Measurements from ENCODE around the gene FXYD6. TPM values are rescaled to one million over a fixed set of nuclear protein-coding genes. Genes with fewer than 3 reads are reported as not detected.
A peak's percentile ranks its signal among the peaks of the same experiment; 100 is the strongest.

The FXYD6 gene
- total RNA-seq, 2 donors from 2014 or later = 0.62 TPM; not detected in 1

GRCh38 chr11:117907276-117908108 lies 31.0 kb upstream of the FXYD6 start:
- Mint-ChIP-seq H3K4me1 (peaks cover 11% of the 10 kb centered on the region), H3K36me3 (ENCODE audit: low read depth) (peaks cover 3% of the 10 kb centered on the region), H3K4me3 (peak overlapping the region; percentile 25), H3K27ac (no peak overlapping the region), H3K27me3 (peaks cover 16% of the 10 kb centered on the region)
- no peaks in the 10 kb centered on the region for H3K9me3 ChIP-seq (ENCODE audit: control insufficient read depth, low read length, poor library complexity, severe bottlenecking)
- peak; percentile 98 for ATAC-seq
- DNase-seq = peak; percentile 31 to 38 (median 36)

GRCh38 chr11:117906710-117907109 lies 30.3 kb upstream of the FXYD6 start:
- Mint-ChIP-seq H3K27ac (no peak overlapping the region), H3K4me3 (no peak overlapping the region), H3K27me3 (peaks cover 8% of the 10 kb centered on the region), H3K4me1 (peaks cover 11% of the 10 kb centered on the region), H3K36me3 (ENCODE audit: low read depth) (peaks cover 3% of the 10 kb centered on the region)
- DNase-seq (no peak), ATAC-seq (no peak)
- H3K9me3 ChIP-seq (ENCODE audit: control insufficient read depth, low read length, poor library complexity, severe bottlenecking) = no peaks in the 10 kb centered on the region

- Mint-ChIP-seq H3K27me3 (peaks cover 6% of the 10 kb centered on the region), H3K27ac (no peak overlapping the region), H3K4me3 (no peak overlapping the region), H3K4me1 (peaks cover 11% of the 10 kb centered on the region), H3K36me3 (ENCODE audit: low read depth) (peaks cover 3% of the 10 kb centered on the region)
- DNase-seq = no peak
- no peaks in the 10 kb centered on the region for H3K9me3 ChIP-seq (ENCODE audit: control insufficient read depth, low read length, poor library complexity, severe bottlenecking)
- ATAC-seq = no peak
Observed at GRCh38 chr11:117906126-117906525, 29.7 kb upstream of the FXYD6 start.

GRCh38 chr11:117905524-117905923 lies 29.1 kb upstream of the FXYD6 start:
- Mint-ChIP-seq H3K36me3 (ENCODE audit: low read depth) (peaks cover 3% of the 10 kb centered on the region), H3K27ac (no peak overlapping the region), H3K27me3 (peaks cover 6% of the 10 kb centered on the region), H3K4me1 (peaks cover 8% of the 10 kb centered on the region), H3K4me3 (no peak overlapping the region)
- ATAC-seq = no peak
- DNase-seq = no peak
- H3K9me3 ChIP-seq (ENCODE audit: control insufficient read depth, low read length, poor library complexity, severe bottlenecking) = no peaks in the 10 kb centered on the region

GRCh38 chr11:117903505-117904382 lies 27.3 kb upstream of the FXYD6 start:
- DNase-seq (no peak), ATAC-seq (no peak)
- H3K9me3 ChIP-seq (ENCODE audit: control insufficient read depth, low read length, poor library complexity, severe bottlenecking) = no peaks in the 10 kb centered on the region
- Mint-ChIP-seq H3K27me3 (peaks cover 6% of the 10 kb centered on the region), H3K36me3 (ENCODE audit: low read depth) (peaks cover 3% of the 10 kb centered on the region), H3K4me3 (no peak overlapping the region), H3K4me1 (peaks cover 16% of the 10 kb centered on the region), H3K27ac (no peak overlapping the region)

GRCh38 chr11:117902001-117902845 lies 25.8 kb upstream of the FXYD6 start:
- Mint-ChIP-seq H3K36me3 (ENCODE audit: low read depth) (no peaks in the 10 kb centered on the region), H3K27ac (no peak overlapping the region), H3K4me1 (peaks cover 10% of the 10 kb centered on the region), H3K4me3 (no peak overlapping the region), H3K27me3 (peaks cover 7% of the 10 kb centered on the region)
- DNase-seq (no peak), ATAC-seq (no peak)
- H3K9me3 ChIP-seq (ENCODE audit: control insufficient read depth, low read length, poor library complexity, severe bottlenecking) = no peaks in the 10 kb centered on the region

GRCh38 chr11:117901601-117902000 lies 25.1 kb upstream of the FXYD6 start:
- H3K9me3 ChIP-seq (ENCODE audit: control insufficient read depth, low read length, poor library complexity, severe bottlenecking) = no peaks in the 10 kb centered on the region
- no peak overlapping the region for H3K27ac Mint-ChIP-seq
- DNase-seq (no peak), ATAC-seq (no peak)
- no peak overlapping the region for H3K4me3 Mint-ChIP-seq
- peaks cover 2% of the 10 kb centered on the region for H3K36me3 Mint-ChIP-seq (ENCODE audit: low read depth)
- peaks cover 8% of the 10 kb centered on the region for H3K4me1 Mint-ChIP-seq
- peaks cover 13% of the 10 kb centered on the region for H3K27me3 Mint-ChIP-seq

GRCh38 chr11:117900720-117901440 lies 24.4 kb upstream of the FXYD6 start:
- H3K4me1 Mint-ChIP-seq = peaks cover 8% of the 10 kb centered on the region
- no peaks in the 10 kb centered on the region for H3K9me3 ChIP-seq (ENCODE audit: control insufficient read depth, low read length, poor library complexity, severe bottlenecking)
- peaks cover 20% of the 10 kb centered on the region for H3K27me3 Mint-ChIP-seq
- no peak for DNase-seq
- peaks cover 5% of the 10 kb centered on the region for H3K36me3 Mint-ChIP-seq (ENCODE audit: low read depth)
- no peak for ATAC-seq
- peak overlapping the region; percentile 2 for H3K27ac Mint-ChIP-seq
- H3K4me3 Mint-ChIP-seq = no peak overlapping the region

- H3K27me3 Mint-ChIP-seq = peaks cover 27% of the 10 kb centered on the region
- H3K4me3 Mint-ChIP-seq = no peak overlapping the region
- no peaks in the 10 kb centered on the region for H3K9me3 ChIP-seq (ENCODE audit: control insufficient read depth, low read length, poor library complexity, severe bottlenecking)
- peaks cover 8% of the 10 kb centered on the region for H3K4me1 Mint-ChIP-seq
- H3K36me3 Mint-ChIP-seq (ENCODE audit: low read depth) = peaks cover 5% of the 10 kb centered on the region
- H3K27ac Mint-ChIP-seq = peak overlapping the region; percentile 2
- ATAC-seq = peak; percentile 47
- no peak for DNase-seq
Observed at GRCh38 chr11:117900121-117900648, 23.7 kb upstream of the FXYD6 start.

GRCh38 chr11:117898059-117898458 lies 21.6 kb upstream of the FXYD6 start:
- no peak for ATAC-seq
- H3K36me3 Mint-ChIP-seq (ENCODE audit: low read depth) = peaks cover 5% of the 10 kb centered on the region
- no peaks in the 10 kb centered on the region for H3K9me3 ChIP-seq (ENCODE audit: control insufficient read depth, low read length, poor library complexity, severe bottlenecking)
- peaks cover 8% of the 10 kb centered on the region for H3K4me1 Mint-ChIP-seq
- no peak overlapping the region for H3K4me3 Mint-ChIP-seq
- no peak overlapping the region for H3K27ac Mint-ChIP-seq
- peaks cover 27% of the 10 kb centered on the region for H3K27me3 Mint-ChIP-seq
- DNase-seq = no peak

- Mint-ChIP-seq H3K27me3 (peaks cover 34% of the 10 kb centered on the region), H3K4me1 (no peaks in the 10 kb centered on the region), H3K4me3 (no peak overlapping the region), H3K27ac (no peak overlapping the region), H3K36me3 (ENCODE audit: low read depth) (peaks cover 5% of the 10 kb centered on the region)
- DNase-seq (no peak), ATAC-seq (no peak)
- H3K9me3 ChIP-seq (ENCODE audit: control insufficient read depth, low read length, poor library complexity, severe bottlenecking) = no peaks in the 10 kb centered on the region
Observed at GRCh38 chr11:117892651-117893050, 16.2 kb upstream of the FXYD6 start.

- Mint-ChIP-seq H3K27me3 (peaks cover 32% of the 10 kb centered on the region), H3K4me3 (no peak overlapping the region), H3K36me3 (ENCODE audit: low read depth) (peaks cover 2% of the 10 kb centered on the region), H3K4me1 (no peaks in the 10 kb centered on the region), H3K27ac (no peak overlapping the region)
- no peaks in the 10 kb centered on the region for H3K9me3 ChIP-seq (ENCODE audit: control insufficient read depth, low read length, poor library complexity, severe bottlenecking)
- ATAC-seq (no peak), DNase-seq (no peak)
Observed at GRCh38 chr11:117891362-117891761, 14.9 kb upstream of the FXYD6 start.

All from T-helper 17 cell (primary cell).